Ishikawa (cell line): ENCODE measurements around the gene LONP2.

ENCODE experiments used
- CEBPB ChIP-seq: IDR thresholded peaks from 2 replicates; pipeline ENCODE4 v1.6.1; 2012
- CREB1 ChIP-seq: IDR thresholded peaks from 2 replicates; pipeline ENCODE4 v1.6.1; 2012; ENCODE audit warnings: low read depth
- EGR1 ChIP-seq: IDR thresholded peaks from 2 replicates; pipeline ENCODE4 v1.6.1; 2012
- EP300 ChIP-seq: IDR thresholded peaks from 2 replicates; pipeline ENCODE4 v1.6.1; 2012; ENCODE audit warnings: borderline replicate concordance
- FOXM1 ChIP-seq: IDR thresholded peaks from 2 replicates; pipeline ENCODE4 v1.6.1; 2012; ENCODE audit warnings: low read depth, borderline replicate concordance
- MAX ChIP-seq: IDR thresholded peaks from 2 replicates; pipeline ENCODE4 v1.6.1; 2012
- NFIC ChIP-seq: IDR thresholded peaks from 2 replicates; pipeline ENCODE4 v1.6.1; 2012
- RAD21 ChIP-seq: IDR thresholded peaks from 2 replicates; pipeline ENCODE4 v1.6.1; 2012; ENCODE audit warnings: low read depth
- REST ChIP-seq: IDR thresholded peaks from 2 replicates; pipeline ENCODE4 v1.6.1; 2012; ENCODE audit warnings: low read depth, mild to moderate bottlenecking
- TAF1 ChIP-seq: IDR thresholded peaks from 2 replicates; pipeline ENCODE4 v1.6.1; 2012; ENCODE audit warnings: low read depth, mild to moderate bottlenecking
- TCF12 ChIP-seq: IDR thresholded peaks from 2 replicates; pipeline ENCODE4 v1.6.1; 2012; ENCODE audit warnings: low read depth
- TEAD4 ChIP-seq: IDR thresholded peaks from 2 replicates; pipeline ENCODE4 v1.6.1; 2012
- USF1 ChIP-seq: IDR thresholded peaks from 2 replicates; pipeline ENCODE4 v1.6.1; 2012
- YY1 ChIP-seq: IDR thresholded peaks from 2 replicates; pipeline ENCODE4 v1.6.1; 2012; ENCODE audit warnings: low read depth
- ZBTB7A ChIP-seq: IDR thresholded peaks from 2 replicates; pipeline ENCODE4 v1.6.1; 2012; ENCODE audit warnings: low read depth

The LONP2 gene

GRCh38 chr16:48323783-48324775, 80.0 kb downstream of the LONP2 start:
- no peak for TF ChIP-seq FOXM1
- no peak for TF ChIP-seq EGR1
- TF ChIP-seq TCF12: no peak
- no peak for TF ChIP-seq CEBPB
- no peak for TF ChIP-seq CREB1
- TF ChIP-seq RAD21: no peak
- TF ChIP-seq MAX: no peak
- no peak for TF ChIP-seq EP300
- no peak for TF ChIP-seq USF1
- no peak for TF ChIP-seq TEAD4
- TF ChIP-seq YY1: no peak
- TF ChIP-seq ZBTB7A: no peak
- no peak for TF ChIP-seq NFIC
- no peak for TF ChIP-seq REST
- TF ChIP-seq TAF1: no peak

- TF ChIP-seq CEBPB (no peak), USF1 (no peak), EP300 (no peak), YY1 (no peak), REST (no peak), TAF1 (no peak), TCF12 (no peak)
These were observed 82.8 kb downstream of the LONP2 start for GRCh38 chr16:48326915-48327314.

- TF ChIP-seq USF1: no peak
- no peak for TF ChIP-seq TCF12
- TF ChIP-seq NFIC: no peak
These were observed 85.0 kb downstream of the LONP2 start for GRCh38 chr16:48329138-48329537.

- TF ChIP-seq TAF1 (no peak), NFIC (no peak), USF1 (no peak), EGR1 (no peak), FOXM1 (no peak), MAX (no peak), EP300 (no peak), ZBTB7A (no peak), CEBPB (no peak)
These were observed 86.2 kb downstream of the LONP2 start for GRCh38 chr16:48330189-48330840.

- TF ChIP-seq TEAD4 (no peak), RAD21 (no peak), REST (no peak), EGR1 (no peak), FOXM1 (no peak), NFIC (no peak), TCF12 (no peak), EP300 (no peak), CREB1 (no peak), MAX (no peak), YY1 (no peak), ZBTB7A (no peak), USF1 (no peak), CEBPB (no peak), TAF1 (no peak)
These were observed 86.7 kb downstream of the LONP2 start for GRCh38 chr16:48330841-48331192.
